AG08395 (cell line): ENCODE measurements around the gene DMAC2L.
"Not testable (repeated sequence)": the region's sequence is repeated elsewhere in the genome, so short reads cannot be mapped to it uniquely, and the experiment has no call there.

ENCODE experiments used
- DNase-seq: peaks from one replicate; pipeline ENCODE4 v3.0.0; 2012; ENCODE audit warnings: mixed read lengths, low spot score

The DMAC2L gene

DNA sequence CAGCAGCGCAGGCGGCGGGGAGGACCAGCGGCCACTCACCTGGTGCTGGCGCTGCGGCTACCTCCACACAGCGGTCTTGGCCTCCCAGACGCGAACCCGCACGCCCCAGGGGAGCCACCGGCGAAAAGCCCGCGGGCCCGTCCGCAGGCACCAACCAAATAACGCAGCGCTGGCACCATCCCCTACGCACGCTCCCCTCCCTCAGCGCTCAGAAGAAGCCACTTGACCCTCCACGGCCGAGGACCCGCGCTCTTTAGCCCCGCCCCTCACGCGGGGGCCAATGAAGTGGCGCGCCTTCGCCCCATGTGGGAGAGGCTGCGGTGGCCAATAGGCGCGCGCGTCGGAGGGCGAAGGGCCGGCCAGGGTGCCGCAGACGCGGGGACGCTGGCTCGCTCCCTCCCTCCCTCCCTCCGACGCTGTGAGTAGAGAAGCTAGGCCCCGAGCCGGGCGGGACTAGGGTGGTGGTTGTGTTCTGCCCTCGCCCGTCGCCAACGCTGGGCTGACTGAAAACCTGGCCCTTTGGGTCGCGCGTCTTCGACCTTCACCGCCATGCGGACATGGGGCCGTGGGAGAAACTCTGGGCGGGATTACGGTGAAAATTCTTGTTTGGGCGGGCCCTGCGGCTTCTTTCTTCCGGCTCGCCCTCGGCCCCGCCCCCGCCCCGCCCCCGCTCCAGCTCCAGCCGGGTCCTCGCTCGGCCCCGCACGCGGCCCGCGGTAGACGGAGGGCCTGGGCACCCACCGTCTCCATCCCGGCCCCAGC, at the start of gene DMAC2L, which contains the start of gene L2HGDH:
Gene DMAC2L (plus strand): TSS at position 353 of the 762 bp plus-strand sequence. CDS start 9,164 bp downstream, outside the sequence.
Gene L2HGDH (minus strand): TSS at position 258 of the 762 bp plus-strand sequence. CDS start 79 bp downstream, at position 179.
- DNase-seq = peak; percentile 98

DNA sequence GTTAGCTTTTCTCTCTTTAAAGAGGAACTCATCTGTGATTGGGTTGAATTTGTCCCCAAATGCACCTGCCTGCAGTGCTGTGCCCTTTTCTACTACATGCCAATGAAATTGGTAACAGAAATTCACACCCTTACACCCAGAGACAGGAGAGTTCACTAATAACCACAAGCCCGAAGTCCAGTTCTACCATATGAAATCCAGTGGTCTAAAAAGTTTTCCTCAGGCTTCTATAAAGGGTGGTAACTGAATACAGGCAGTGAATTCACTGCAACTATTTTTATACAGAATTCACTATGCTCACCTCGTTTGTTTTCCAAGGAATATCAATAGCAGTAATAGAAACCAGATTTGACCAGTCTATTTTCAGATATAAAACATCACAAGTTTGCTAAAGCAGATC, 49.3 kb upstream of the DMAC2L start:
- no peak for DNase-seq

DNA sequence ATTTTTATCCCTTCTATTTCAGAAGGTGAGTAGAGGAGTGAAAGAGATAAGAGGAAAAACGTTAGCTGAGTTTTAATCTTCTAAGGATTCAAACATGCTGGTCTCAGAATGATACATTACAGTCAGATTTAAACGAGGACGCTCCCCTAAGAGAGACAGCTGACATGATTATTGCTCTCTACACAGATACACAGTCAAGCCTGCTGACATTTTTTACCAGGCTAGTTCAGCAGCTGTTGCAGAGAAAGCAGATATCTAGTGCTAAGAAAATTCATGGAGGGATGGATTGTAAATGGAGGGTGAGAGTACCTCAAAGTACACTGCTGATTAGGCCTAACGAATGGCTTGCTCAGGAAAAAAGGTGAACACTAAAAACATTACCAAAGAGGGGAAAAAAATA, 48.8 kb upstream of the DMAC2L start:
- DNase-seq = no peak

- DNase-seq = no peak
These were observed 47.1 kb upstream of the DMAC2L start for GRCh38 chr14:50265029-50265428.

- no peak for DNase-seq
These were observed 41.2 kb upstream of the DMAC2L start for GRCh38 chr14:50270932-50271331.

DNA sequence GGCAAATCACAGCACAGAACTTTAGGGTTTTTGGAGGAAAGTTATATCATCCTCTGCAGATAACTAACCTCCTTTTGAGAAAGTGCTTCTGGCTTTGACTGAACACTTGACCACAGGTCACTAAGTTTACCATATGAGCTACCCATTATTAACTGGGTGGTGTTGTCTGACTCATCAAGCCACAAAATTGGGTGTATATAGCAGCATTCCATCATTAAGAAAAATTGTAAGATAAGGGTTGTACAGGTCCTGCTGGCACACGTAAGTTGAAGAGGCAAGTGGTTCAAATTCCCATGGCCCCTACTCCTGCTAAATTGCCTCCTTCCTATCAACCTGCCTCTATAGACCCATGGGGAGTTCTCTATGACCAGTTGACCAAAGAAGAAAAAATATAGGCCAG, 39.6 kb upstream of the DMAC2L start:
- no peak for DNase-seq

- DNase-seq = no peak
These were observed 26.3 kb upstream of the DMAC2L start for GRCh38 chr14:50285861-50286260.

DNA sequence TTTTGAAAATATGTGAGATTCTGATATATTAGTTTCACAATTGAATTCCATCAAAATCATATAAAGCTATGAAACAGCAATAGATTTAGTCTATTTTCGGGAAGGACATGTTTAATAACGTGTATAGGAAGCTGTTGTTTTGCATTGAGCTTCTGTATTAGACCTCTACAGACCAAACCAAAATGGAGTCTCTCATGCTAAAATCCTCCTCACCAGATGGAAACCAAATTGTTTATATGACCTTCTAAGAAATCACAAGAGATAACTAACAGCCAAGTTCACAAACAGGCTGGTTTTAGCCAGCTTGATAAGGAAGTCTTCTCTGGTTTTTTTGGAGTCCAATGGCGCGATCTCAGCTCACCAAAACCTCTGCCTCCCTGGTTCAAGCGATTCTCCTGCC, 24.0 kb upstream of the DMAC2L start:
- DNase-seq = no peak

GRCh38 chr14:50290306-50290705, 21.8 kb upstream of the DMAC2L start:
- DNase-seq = no peak

- no peak for DNase-seq
These were observed 12.5 kb upstream of the DMAC2L start for GRCh38 chr14:50299585-50299984.

GRCh38 chr14:50301914-50302313, 10.2 kb upstream of the DMAC2L start:
- DNase-seq = no peak

GRCh38 chr14:50303744-50304471, 8.2 kb upstream of the DMAC2L start:
- no peak for DNase-seq

DNA sequence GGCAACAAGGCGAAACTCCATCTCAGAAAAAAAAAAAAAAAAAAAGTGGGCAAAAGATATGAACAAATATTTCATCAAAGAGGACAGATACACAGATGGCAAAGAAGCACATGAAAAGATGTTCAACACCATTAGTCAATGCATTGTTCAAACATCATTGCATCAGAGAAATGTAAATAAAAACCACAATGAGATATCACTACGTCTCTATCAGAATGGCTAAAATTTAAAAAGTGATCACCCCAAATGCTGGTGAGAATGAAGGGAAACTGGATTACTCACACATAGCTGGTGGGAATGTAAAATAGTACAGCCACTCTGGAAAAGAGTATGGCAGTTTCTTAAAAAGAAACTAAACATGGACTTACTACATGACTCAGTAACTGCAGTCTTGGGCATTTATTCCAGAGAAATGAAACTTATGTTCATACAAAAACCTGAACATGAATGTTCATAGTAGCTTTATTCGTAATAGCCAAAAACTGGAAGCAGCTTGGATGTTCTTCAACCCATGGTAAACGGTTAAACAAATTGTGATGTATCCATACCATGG, 3.7 kb upstream of the DMAC2L start:
- no peak for DNase-seq

DNA sequence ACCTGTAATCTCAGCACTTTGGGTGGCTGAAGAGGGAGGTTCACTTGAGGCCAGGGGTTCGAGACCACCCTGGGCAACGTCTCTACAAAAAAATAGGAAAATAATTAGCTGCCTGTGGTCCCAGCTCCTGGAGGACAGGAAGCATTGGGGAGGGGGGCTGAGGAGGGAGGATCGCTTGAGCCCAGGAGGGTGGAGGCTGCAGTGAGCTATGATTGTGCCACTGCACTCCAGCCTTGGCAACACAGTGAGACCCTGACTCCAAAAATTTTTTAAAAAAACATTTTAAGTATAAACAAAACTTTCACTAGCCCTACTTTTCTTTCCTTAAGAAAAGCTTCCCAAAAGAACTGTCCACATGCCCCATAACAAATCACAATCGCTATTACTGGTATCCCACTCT, 1.7 kb upstream of the DMAC2L start:
- DNase-seq = no peak

- peak; percentile 10 for DNase-seq
These were observed 670 bp upstream of the DMAC2L start for GRCh38 chr14:50311337-50311971.

- no peak for DNase-seq
These were observed 570 bp downstream of the DMAC2L start for GRCh38 chr14:50312734-50313054.

- not testable (repeated sequence) for DNase-seq
These were observed 2.0 kb downstream of the DMAC2L start for GRCh38 chr14:50314098-50314497.

DNA sequence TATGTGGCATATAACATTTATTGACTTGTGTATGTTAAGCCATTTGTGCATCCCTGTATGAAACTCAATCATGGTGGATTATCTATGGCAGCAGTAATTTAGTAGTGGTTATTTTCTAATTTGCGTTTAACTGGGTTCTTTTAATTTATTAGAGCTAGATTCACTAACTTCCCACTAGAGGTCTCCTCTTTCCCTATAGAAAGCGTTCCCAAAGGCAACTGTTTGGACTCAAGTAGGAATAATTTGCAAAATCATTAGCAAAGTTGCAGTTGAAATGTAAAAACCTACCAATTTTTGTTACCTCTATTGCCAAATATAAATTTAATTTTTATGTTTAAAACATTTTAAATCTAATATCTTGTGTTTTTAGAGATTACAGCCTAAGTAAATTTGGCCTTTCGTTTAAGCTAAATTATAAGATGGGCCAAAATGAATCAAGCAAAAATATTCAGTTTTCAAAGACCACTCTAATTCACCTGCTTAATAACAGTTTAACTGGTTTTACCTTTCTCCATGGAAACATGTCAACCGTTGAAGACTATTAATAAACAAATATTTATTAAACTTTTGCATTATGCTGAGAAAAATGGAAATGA, 6.0 kb downstream of the DMAC2L start:
- peak; percentile 53 for DNase-seq

GRCh38 chr14:50319293-50319692, 7.2 kb downstream of the DMAC2L start:
- DNase-seq = no peak

- DNase-seq = no peak
These were observed 7.6 kb downstream of the DMAC2L start for GRCh38 chr14:50319721-50320120.

GRCh38 chr14:50320283-50320682, 8.2 kb downstream of the DMAC2L start:
- DNase-seq = peak; percentile 65

- peak; percentile 80 for DNase-seq
These were observed 9.0 kb downstream of the DMAC2L start for GRCh38 chr14:50321009-50321660.
